Liver (tissue), 3 donors: ENCODE results near the gene PRRT1B.

Experiments used
- FOXA1 ChIP-seq: IDR thresholded peaks from 2 replicates; pipeline ENCODE4 v1.6.1; 2016; ENCODE audit warnings: antibody characterized with exemption
- GABPA ChIP-seq, 2 donors: IDR thresholded peaks in 1 of 2; conservative IDR thresholded peaks in 1 of 2; 2 replicates each; pipeline ENCODE4 v1.6.1; 2016; ENCODE audit warnings: antibody characterized with exemption in 2 of 2, mild to moderate bottlenecking in 1 of 2, moderate library complexity in 1 of 2
- HNF4A ChIP-seq, 2 donors: conservative IDR thresholded peaks; 2 replicates each; pipeline ENCODE4 v1.6.1; 2016; ENCODE audit warnings: antibody characterized with exemption in 2 of 2, mild to moderate bottlenecking in 2 of 2
- JUND ChIP-seq, 2 donors: IDR thresholded peaks; 2 replicates each; pipeline ENCODE4 v1.6.1; 2016; ENCODE audit warnings: antibody characterized with exemption in 2 of 2
- RAD21 ChIP-seq, 2 donors: IDR thresholded peaks; 2 replicates each; pipeline ENCODE4 v1.6.1; 2016; ENCODE audit warnings: antibody characterized with exemption in 2 of 2, mild to moderate bottlenecking in 2 of 2
- TAF1 ChIP-seq: conservative IDR thresholded peaks from 2 replicates; pipeline ENCODE4 v1.6.1; 2016; ENCODE audit warnings: antibody characterized with exemption, mild to moderate bottlenecking
- YY1 ChIP-seq: IDR thresholded peaks from 2 replicates; pipeline ENCODE4 v1.6.1; 2016; ENCODE audit warnings: antibody characterized with exemption, mild to moderate bottlenecking
- TF ChIP-seq, protein P1 (sequence below): fragments of 150-350 bp; IDR thresholded peaks from 2 replicates; pipeline ENCODE4 v1.5.1; 2017; ENCODE audit warnings: improper control_type of control experiment, low read depth, low read length; ENCODE audit not compliant: missing input control
- TF ChIP-seq, protein P2 (sequence below): IDR thresholded peaks from 2 replicates; pipeline ENCODE4 v1.6.1; 2016; ENCODE audit warnings: antibody characterized with exemption, mild to moderate bottlenecking
- donor health status: healthy.
- donor health status: healthy.

DNA sequence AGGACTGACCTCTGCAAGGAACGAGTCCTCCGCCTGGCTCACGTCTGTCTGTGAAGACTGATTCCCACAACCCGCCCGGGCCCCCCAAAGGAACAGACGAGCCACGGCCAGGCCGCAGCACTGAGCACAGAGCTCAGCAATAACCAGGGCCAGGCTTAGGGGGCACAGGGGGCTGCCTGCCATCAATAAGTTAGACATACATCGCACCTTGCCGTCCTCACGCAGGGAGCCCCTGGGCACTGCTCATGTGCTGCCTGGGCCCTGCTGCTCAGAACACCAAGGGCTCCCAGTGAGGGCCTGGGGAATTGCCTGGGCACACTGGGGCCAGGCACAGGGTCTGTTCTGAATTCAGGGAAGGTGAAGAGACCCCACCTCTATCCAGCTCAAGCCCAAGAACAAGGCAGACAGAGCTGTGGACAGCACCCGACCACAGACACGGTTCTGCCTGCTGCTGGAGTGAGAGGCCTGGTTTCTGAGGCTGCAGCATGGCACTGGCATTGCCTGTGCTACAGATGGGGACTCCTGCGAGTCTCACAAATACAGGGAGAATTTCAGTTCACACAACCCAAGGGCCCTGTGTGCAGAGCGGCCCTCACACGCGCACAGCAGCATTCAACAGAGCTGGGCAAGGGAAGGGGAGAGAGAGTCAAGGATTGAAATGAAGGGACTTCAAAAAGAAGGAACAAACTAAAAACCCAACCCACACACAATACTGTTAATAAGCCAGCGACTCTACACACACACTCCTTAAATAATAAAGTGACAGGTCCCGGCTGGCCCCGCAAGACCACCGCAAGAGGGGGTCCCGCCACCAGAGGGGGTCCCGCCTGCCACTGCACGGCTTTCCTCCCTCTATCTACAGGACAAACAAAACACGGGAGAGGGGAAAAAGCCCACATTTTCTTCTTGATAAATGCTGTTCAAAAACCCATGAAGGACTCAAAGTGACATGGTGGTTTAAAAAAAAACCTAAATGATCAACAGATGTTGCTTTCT, 32.0 kb downstream of the PRRT1B start:
- TF ChIP-seq, protein P1, sequence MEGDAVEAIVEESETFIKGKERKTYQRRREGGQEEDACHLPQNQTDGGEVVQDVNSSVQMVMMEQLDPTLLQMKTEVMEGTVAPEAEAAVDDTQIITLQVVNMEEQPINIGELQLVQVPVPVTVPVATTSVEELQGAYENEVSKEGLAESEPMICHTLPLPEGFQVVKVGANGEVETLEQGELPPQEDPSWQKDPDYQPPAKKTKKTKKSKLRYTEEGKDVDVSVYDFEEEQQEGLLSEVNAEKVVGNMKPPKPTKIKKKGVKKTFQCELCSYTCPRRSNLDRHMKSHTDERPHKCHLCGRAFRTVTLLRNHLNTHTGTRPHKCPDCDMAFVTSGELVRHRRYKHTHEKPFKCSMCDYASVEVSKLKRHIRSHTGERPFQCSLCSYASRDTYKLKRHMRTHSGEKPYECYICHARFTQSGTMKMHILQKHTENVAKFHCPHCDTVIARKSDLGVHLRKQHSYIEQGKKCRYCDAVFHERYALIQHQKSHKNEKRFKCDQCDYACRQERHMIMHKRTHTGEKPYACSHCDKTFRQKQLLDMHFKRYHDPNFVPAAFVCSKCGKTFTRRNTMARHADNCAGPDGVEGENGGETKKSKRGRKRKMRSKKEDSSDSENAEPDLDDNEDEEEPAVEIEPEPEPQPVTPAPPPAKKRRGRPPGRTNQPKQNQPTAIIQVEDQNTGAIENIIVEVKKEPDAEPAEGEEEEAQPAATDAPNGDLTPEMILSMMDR: no peak
- no peak for TF ChIP-seq FOXA1
- TF ChIP-seq JUND (IDR thresholded peaks at IDR 0.05): no peak
- TF ChIP-seq RAD21 (IDR thresholded peaks at IDR 0.05): no peak
- TF ChIP-seq YY1: no peak
- TF ChIP-seq HNF4A (conservative IDR thresholded peaks at IDR 0.05): no peak
- TF ChIP-seq, protein P2, sequence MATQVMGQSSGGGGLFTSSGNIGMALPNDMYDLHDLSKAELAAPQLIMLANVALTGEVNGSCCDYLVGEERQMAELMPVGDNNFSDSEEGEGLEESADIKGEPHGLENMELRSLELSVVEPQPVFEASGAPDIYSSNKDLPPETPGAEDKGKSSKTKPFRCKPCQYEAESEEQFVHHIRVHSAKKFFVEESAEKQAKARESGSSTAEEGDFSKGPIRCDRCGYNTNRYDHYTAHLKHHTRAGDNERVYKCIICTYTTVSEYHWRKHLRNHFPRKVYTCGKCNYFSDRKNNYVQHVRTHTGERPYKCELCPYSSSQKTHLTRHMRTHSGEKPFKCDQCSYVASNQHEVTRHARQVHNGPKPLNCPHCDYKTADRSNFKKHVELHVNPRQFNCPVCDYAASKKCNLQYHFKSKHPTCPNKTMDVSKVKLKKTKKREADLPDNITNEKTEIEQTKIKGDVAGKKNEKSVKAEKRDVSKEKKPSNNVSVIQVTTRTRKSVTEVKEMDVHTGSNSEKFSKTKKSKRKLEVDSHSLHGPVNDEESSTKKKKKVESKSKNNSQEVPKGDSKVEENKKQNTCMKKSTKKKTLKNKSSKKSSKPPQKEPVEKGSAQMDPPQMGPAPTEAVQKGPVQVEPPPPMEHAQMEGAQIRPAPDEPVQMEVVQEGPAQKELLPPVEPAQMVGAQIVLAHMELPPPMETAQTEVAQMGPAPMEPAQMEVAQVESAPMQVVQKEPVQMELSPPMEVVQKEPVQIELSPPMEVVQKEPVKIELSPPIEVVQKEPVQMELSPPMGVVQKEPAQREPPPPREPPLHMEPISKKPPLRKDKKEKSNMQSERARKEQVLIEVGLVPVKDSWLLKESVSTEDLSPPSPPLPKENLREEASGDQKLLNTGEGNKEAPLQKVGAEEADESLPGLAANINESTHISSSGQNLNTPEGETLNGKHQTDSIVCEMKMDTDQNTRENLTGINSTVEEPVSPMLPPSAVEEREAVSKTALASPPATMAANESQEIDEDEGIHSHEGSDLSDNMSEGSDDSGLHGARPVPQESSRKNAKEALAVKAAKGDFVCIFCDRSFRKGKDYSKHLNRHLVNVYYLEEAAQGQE: no peak
- TF ChIP-seq GABPA (IDR thresholded peaks at IDR 0.05 in 1 of 2, conservative IDR thresholded peaks at IDR 0.05 in 1 of 2): no peak
- TF ChIP-seq TAF1: no peak
